ENCODE measurements around the gene PTGIS.

PTGIS gene

DNA sequence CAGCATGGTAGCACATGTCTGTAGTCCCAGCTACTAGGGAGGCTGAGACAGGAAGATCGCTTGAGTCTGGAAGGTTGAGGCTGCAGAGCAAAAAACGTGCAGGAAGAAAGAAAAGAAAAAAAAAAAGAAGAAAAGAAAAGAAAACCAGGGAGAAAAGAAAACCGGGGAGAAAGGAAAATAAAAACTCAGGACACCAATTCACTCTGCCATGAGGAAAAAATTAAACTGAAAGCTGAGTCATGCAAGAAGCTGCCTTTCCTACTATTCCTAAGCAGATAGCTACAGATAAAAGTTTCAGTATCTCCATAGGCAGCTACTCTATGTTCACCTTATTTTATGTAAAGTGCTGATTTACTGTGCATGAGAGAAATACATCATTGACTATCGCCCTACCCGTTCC lies 10.5 kb downstream of the PTGIS start:
- DNase-seq: no peak

DNA sequence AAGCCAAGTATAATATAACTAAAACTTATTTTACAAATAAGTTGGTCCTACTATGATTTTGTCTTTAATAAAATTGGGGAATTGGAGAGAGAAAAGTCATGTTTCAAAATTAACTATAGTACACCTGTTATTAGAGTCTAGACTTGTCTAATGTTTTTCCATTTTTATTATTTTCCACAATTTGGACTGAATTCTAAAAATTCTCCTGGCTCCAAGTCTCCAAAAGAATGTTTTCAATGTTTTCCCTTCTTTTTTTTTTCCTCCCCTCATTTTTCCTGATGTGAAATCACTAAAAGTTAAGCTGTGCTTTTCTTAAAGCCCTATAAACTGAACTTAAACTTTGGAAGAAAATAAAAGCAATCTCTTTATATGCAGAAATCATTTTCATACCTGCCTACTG lies 11.3 kb downstream of the PTGIS start:
- no peak for DNase-seq

DNA sequence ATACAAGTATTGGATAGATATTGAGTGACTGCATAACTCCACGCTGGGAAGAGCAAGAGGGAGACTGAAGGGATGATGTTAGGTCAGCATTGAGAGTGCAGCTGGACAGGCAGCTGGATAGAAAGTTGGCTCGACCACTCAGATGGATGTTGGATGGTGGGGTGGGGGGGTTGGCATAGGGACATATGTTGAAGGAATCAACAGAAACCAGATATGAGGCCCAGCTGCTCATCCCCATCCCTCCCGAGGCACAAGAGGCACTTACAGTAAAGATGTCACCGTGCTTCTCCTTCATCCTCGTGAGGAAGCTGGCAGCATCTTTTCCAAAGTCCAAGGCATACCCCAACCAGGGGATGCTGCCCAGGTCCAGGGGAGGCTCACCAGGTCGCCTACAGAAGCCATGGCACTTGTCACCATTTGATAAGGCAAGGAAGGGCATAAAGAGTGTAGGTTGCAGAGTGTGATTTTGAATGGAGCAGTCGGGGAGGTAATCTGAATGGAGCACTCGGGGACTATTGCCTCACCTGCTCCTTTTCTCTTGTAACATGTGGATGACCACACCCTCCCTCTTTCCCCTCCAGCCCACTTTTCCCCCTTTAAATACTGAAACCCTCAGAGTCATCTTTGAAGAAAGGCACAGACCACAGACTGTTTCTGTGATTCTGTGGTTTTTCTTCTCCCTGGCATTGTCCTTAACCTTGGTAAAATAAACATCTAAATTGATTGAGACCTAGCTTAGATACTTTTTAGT lies 18.0 kb downstream of the PTGIS start:
- DNase-seq: no peak

GRCh38 chr20:49548371-49548947 lies 19.5 kb downstream of the PTGIS start:
- no peak for DNase-seq

DNA sequence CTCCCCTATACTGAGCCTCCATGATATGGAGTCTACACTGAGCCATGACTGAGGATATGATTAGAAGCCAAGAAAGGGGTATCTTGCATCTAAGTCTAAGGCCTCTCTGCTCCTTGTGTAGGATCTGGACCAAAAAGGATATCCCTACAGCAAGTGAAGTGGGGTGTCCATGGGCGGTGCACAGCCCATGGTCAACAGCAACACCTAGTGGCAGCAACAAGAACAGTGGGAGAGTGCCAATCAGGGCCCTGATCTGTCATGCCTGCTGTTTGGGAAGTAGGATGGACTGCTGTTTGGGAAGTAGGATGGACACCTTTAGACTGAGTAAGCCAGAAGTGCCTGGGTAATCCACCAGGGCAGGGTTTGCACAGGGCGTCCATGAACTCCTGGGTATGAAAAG lies 22.4 kb downstream of the PTGIS start:
- no peak for DNase-seq

- no peak for DNase-seq
Measured at GRCh38 chr20:49544535-49544934, 23.4 kb downstream of the PTGIS start.

DNA sequence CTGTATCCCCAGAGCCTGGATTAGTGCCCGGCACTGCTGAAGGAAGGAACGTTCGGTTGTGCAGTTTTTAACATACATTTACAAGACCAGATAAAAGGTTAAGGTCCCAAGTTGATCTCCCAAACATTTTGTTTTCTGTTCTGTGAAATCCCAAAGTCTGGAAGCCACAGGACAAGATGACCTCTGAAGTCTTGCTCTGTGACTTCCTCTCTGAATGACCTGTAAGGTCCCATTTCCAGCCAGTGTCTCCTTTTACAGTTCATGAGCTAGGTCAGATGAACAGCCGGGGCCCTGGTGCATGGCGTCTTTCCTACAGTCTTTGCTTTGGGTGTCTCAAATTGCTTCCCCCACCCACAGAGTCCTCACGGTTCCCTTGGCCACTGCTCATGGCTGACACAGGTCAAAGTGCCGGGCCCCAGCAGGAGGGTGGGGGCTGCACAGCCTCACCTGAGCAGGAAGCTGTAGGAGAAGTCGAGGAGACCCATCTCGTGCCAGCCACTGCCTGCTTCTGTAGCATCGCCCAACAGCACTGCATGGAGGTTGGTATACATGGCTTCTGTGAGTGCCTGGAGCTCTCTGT lies 24.0 kb downstream of the PTGIS start:
- DNase-seq: no peak

GRCh38 chr20:49543071-49543857 lies 24.7 kb downstream of the PTGIS start:
- no peak for DNase-seq

DNA sequence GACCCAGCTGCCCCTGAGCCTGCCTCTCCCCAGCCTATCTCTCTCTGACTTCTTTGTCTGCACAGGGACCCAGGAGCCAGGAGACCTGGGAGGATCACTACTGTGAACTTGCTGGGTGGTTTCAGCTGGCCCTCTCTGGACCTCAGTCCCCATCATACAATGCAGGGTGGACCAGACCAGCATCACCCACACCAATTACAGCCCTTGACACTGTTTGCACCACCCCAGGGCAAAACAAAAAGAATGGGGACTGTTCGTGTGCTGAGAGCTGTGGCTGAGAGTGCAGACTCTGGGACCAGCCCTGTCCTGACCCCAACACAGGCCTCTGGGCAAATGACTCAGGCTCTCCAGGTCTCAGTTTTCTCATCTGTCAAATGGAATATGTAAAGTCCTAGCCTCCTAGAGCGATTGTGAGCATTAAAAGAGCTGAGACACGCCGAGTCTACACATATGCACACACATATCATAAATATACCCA lies 25.4 kb downstream of the PTGIS start:
- no peak for DNase-seq

DNA sequence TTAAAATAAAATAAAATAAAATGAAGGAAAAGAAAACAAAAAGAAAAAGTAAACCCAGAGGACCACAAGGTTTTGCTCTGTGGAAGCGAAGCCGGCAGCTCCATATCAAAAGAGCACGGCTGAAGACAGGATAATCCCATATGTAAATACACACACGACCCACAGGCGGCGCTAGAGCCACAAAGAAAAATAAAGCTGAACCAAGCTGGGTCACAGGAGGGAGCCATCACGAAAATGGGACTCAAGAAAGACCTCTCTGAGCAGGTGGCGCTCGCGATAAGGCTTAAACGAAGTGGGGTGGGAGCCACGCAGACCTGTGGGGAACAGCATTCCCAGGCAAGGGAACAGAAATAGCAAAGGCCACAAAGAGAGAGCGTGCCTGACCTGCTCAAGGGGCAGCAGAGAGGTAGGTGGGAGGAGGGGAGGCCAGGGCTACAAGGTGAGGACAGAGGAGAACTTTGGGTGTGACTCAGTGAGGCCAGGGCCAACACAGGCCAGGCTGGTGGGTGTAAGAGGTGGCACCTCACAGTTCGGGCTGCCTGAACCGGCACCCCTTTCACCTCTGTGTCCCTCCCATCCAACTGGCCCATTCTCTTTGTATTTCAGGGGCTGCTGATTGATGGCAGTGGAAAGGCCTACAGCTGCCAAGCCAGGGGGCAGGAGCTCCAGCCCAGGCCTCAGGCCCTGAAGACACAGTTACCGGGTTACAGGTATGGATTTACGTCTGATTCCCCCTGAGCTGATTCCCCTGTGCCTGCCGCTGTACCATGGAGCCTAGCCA lies 26.0 kb downstream of the PTGIS start:
- DNase-seq: peak; percentile 68

- no peak for DNase-seq
Measured at GRCh38 chr20:49540687-49541435, 27.1 kb downstream of the PTGIS start.

- DNase-seq: no peak
Measured at GRCh38 chr20:49540232-49540620, 27.7 kb downstream of the PTGIS start.

GRCh38 chr20:49539481-49540231 lies 28.3 kb downstream of the PTGIS start:
- no peak for DNase-seq

DNA sequence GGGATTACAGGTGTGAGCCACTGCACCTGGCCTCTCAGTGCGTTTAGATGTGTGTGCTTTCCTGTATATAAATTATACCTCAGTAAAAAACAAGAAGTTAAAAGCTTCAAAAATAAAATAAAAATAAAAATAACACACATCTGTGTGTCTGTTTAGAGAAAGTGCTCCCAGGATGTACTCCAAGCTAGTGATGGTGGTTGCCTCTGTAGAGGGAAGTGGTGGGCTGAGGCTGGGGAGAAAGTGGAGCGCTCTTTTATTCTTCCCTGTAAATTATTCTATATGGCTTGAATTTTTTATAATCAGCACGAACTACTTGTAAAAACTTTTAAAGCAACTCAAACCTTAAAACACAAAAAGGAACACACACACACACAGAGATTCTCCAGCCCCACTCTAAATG lies 29.0 kb downstream of the PTGIS start:
- DNase-seq: no peak

- peak; percentile 49 for DNase-seq
Measured at GRCh38 chr20:49534255-49534712, 33.7 kb downstream of the PTGIS start.

DNA sequence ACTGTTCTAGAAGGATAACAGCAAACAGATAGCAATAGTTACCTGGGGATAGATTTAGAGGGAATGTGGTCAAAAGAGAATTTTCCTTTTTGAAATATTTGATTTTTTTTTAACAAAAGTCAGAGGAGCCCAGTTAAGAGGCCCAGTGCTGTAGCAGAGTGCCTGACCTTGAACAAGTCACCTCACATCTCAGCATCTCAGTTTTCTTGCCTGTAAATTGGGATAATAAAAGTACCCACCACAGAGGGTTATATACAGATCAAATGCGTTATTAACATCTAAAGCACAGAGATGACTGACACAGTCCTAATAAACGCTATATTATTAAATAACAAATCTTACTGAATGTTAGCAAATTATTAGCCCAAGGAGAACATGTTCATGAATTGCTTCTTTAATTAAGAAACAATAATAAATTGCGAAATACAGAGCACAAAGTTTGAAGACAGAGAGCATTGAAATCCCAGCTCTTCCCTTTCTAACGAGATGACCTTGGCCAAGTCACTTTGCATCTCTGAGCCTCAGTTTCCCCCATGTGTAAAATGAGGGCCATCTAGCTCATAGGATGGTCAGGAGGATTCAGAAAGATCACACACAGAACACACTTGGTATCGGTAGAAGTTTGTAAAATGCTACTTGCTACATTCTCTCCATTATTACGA lies 35.5 kb downstream of the PTGIS start:
- no peak for DNase-seq

DNA sequence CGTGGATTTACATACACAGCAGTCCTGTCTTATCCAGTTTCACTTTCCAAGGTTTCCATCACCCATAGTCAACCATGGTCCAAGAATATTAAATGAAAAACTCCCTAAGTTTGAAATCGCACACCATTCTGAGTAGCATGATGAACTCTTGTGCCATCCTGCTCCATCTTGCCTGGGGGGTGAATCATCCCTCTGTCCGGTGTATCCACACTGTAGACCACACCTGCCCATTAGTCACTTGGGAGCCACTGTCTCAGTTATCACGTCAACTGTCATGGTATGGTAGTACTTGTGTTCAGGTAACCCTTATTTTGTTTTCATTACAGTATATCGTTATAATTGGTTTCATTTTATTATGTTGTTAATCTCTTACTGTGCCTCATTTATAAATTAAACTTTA lies 38.5 kb downstream of the PTGIS start:
- no peak for DNase-seq

- no peak for DNase-seq
Measured at GRCh38 chr20:49526568-49526967, 41.4 kb downstream of the PTGIS start.

DNA sequence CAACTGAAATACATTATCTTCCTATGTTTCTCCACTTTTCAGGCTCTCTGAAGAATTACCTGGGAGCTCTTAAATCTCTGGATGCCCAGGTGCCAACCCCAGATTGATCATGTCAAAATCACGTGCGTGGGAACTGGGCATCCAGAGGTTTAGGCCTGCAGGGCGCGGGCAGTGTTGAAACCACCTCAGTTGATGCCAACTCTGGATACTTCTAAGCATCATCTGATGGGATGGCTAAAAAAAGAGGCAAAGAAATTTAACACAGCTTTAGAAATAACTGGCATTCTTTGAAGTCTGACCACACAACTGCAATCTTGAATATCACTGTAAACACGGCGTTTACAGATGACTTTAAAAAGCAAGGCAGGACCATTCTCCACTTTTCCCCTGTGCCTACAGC lies 41.9 kb downstream of the PTGIS start:
- no peak for DNase-seq

DNA sequence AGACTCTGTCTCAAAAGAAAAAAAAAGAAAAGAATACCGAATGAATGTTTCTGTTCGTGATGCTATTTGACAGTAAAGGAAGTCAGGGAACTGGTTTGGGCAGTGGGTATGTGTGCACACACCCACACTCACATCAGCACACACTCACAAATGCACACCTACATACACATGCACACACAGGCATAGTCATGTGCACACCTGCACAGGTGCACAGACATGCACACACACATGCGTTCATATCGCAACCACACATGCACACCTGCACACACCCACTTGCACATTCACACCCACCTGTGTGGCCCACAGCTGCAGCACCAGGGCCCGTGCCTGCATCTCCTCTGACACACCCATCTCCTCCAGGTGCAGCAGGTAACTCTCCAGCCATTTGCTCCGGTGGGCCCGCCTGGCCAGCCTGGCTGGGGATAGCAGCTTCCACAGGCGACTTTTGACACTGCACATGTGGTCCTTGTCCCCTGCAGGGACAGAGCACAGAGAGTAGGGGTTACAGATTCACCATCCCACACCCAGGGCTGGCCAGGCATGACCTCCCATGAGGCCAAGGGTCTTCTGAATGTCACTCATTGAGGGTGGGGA lies 44.1 kb downstream of the PTGIS start:
- no peak for DNase-seq
